OCI-LY7 (cell line): Measurements from ENCODE around the gene LRRK1. TPM values are rescaled to one million over a fixed set of nuclear protein-coding genes. Genes with fewer than 3 reads are reported as not detected.

Experiments
- BruUV-seq: library from RNA; stranded (reverse); fragments of 400-500 nt; replicated peaks from 2 replicates; lab custom pipeline; 2021; lab: Mats Ljungman, UMichigan
- CTCF ChIA-PET: fragments of 300-600 bp; sonication (Branson Sonifier 250); formaldehyde crosslinking; loops from one replicate; lab custom pipeline; 2022; ENCODE audit warnings: antibody characterized with exemption; ENCODE audit not compliant: unreplicated experiment; lab: Charles Lee
- POLR2A ChIA-PET: fragments of 300-600 bp; sonication (Branson Sonifier 250); formaldehyde crosslinking; loops from one replicate; lab custom pipeline; 2022; ENCODE audit warnings: antibody characterized with exemption; lab: Charles Lee
- DNase-seq: peaks from one replicate; pipeline ENCODE4 v3.0.0-alpha.2; 2015; ENCODE audit warnings: low spot score
- H2AFZ ChIP-seq: fragments of 200-600 bp; sonication (generic), shearing (Covaris generic); 2 replicates; pipeline ENCODE4 v1.6.1; 2014; ENCODE audit warnings: mild to moderate bottlenecking, antibody characterized with exemption, low read length, moderate library complexity
- H3K27ac ChIP-seq: fragments of 200-600 bp; sonication (generic); 2 replicates; pipeline ENCODE4 v1.5.1; 2014; ENCODE audit warnings: mixed run types, low read depth, mild to moderate bottlenecking, moderate library complexity, low read length, inconsistent platforms; ENCODE audit not compliant: poor library complexity, severe bottlenecking
- H3K36me3 ChIP-seq: fragments of 200-600 bp; sonication (generic); 2 replicates; pipeline ENCODE4 v1.6.1; 2014; ENCODE audit warnings: mild to moderate bottlenecking, antibody characterized with exemption, low read length, moderate library complexity, mixed read lengths; ENCODE audit not compliant: insufficient read depth
- H3K4me1 ChIP-seq: fragments of 200-600 bp; sonication (generic); 2 replicates; pipeline ENCODE4 v1.5.1; 2014; ENCODE audit warnings: mild to moderate bottlenecking, low read length; ENCODE audit not compliant: insufficient read depth, poor library complexity, severe bottlenecking
- H3K4me2 ChIP-seq: fragments of 200-600 bp; sonication (generic); 2 replicates; pipeline ENCODE4 v1.6.1; 2014; ENCODE audit warnings: mild to moderate bottlenecking, low read length
- H3K4me3 ChIP-seq: fragments of 200-600 bp; sonication (generic); 2 replicates; pipeline ENCODE4 v1.5.1; 2014; ENCODE audit warnings: mild to moderate bottlenecking, low read depth, low read length; ENCODE audit not compliant: poor library complexity, severe bottlenecking
- H3K79me2 ChIP-seq: fragments of 200-600 bp; sonication (generic); 2 replicates; pipeline ENCODE4 v1.6.1; 2016; ENCODE audit warnings: low read depth, mild to moderate bottlenecking, low read length, moderate library complexity, mixed read lengths; ENCODE audit not compliant: insufficient read depth
- H3K9me2 ChIP-seq: fragments of 200-600 bp; sonication (generic); 2 replicates; pipeline ENCODE4 v1.6.1; 2016; ENCODE audit warnings: mild to moderate bottlenecking, low read length, mixed read lengths; ENCODE audit not compliant: insufficient read depth
- H3K9me3 ChIP-seq: fragments of 200-600 bp; sonication (generic); 2 replicates; pipeline ENCODE4 v1.6.1; 2014; ENCODE audit warnings: mild to moderate bottlenecking, mixed run types, low read length, mixed read lengths
- H4K20me1 ChIP-seq: fragments of 200-600 bp; sonication (generic); 2 replicates; pipeline ENCODE4 v1.6.1; 2014; ENCODE audit warnings: mild to moderate bottlenecking, antibody characterized with exemption, low read length, moderate library complexity, mixed read lengths; ENCODE audit not compliant: insufficient read depth
- CTCF ChIP-seq: fragments of 200-600 bp; sonication (generic); conservative IDR thresholded peaks from 2 replicates; pipeline ENCODE4 v1.5.1; 2014; ENCODE audit warnings: mild to moderate bottlenecking, antibody characterized with exemption, low read length, moderate library complexity, mixed read lengths
- EZH2phosphoT487 ChIP-seq: fragments of 200-600 bp; sonication (generic); IDR thresholded peaks from 2 replicates; pipeline ENCODE4 v1.6.1; 2018; ENCODE audit warnings: low read depth, borderline replicate concordance, mild to moderate bottlenecking, mixed run types, antibody characterized with exemption, low read length, moderate library complexity, mixed read lengths
- intact Hi-C: fragments of 100-400 bp; cut with micrococcal nuclease; formaldehyde crosslinking; loops from one replicate; pipeline ENCODE4 v1.10.0; 2022; ENCODE audit not compliant: unreplicated experiment
- total RNA-seq, 2 experiments: library from RNA; depleted of rRNA in 1 of 2; stranded (reverse); fragments of >200 nt in 1 of 2; shearing (Covaris generic) in 1 of 2; gene quantifications; 2 replicates each; pipeline ENCODE4 v1.2.3, GENCODE V29; 2014 to 2022

Gene LRRK1
- total RNA-seq, 2 experiments from 2014 or later = 92.3 to 233 TPM

GRCh38 chr15:101026656-101027272 is 107.6 kb downstream of the LRRK1 start:
- Histone ChIP-seq H3K9me2 (no peaks in the 10 kb centered on the region), H3K4me1 (no peaks in the 10 kb centered on the region), H3K36me3 (peaks cover 100% of the 10 kb centered on the region), H4K20me1 (no peaks in the 10 kb centered on the region), H3K9me3 (no peaks in the 10 kb centered on the region), H3K4me2 (no peak overlapping the region), H3K79me2 (no peaks in the 10 kb centered on the region), H3K4me3 (no peak overlapping the region), H3K27ac (no peak overlapping the region), H2AFZ (no peak overlapping the region)
- no TSS peak for BruUV-seq
- CTCF ChIA-PET = no interaction called here
- intact Hi-C loops = no loop called here
- no peak for DNase-seq
- POLR2A ChIA-PET = no interaction called here
- TF ChIP-seq CTCF (no peak), EZH2phosphoT487 (no peak)

- no peaks in the 10 kb centered on the region for H3K79me2 ChIP-seq
These were observed 108.2 kb downstream of the LRRK1 start for GRCh38 chr15:101027273-101027901.

More at GRCh38 chr15:101027273-101027901, 108.2 kb downstream of the LRRK1 start:
- Histone ChIP-seq H3K4me1 (no peaks in the 10 kb centered on the region), H3K9me3 (no peaks in the 10 kb centered on the region; the same call in 1 of the 2 replicates), H3K9me2 (no peaks in the 10 kb centered on the region), H2AFZ (no peak overlapping the region), H3K4me3 (no peak overlapping the region), H4K20me1 (no peaks in the 10 kb centered on the region), H3K36me3 (peaks cover 100% of the 10 kb centered on the region), H3K27ac (no peak overlapping the region), H3K4me2 (no peak overlapping the region)
- POLR2A ChIA-PET = no interaction called here
- TF ChIP-seq EZH2phosphoT487 = no peak
- TF ChIP-seq CTCF = no peak
- intact Hi-C loops = no loop called here
- BruUV-seq = no TSS peak
- CTCF ChIA-PET = interaction anchor here (0.6 kb wide), 1 partner anchor 81 kb away, joined by 3 read pairs; no protein-coding TSS in a partner anchor
- DNase-seq = no peak
